Epithelial cell of esophagus (primary cell): ENCODE measurements around the gene MYH7B.

Experiments used
- DNase-seq: peaks from one replicate; pipeline ENCODE4 v3.0.0; 2010; ENCODE audit warnings: low read depth
- H3K4me3 ChIP-seq: 2 replicates; pipeline ENCODE4 v1.5.1; 2011; ENCODE audit warnings: mild to moderate bottlenecking, low read length, control low read depth
- TF ChIP-seq, protein P1 (sequence below): IDR thresholded peaks from 2 replicates; pipeline ENCODE4 v1.5.1; 2011; ENCODE audit warnings: low read depth, mild to moderate bottlenecking, low read length, control low read depth, inconsistent platforms; ENCODE audit not compliant: insufficient read depth; ENCODE audit errors: missing control alignments

MYH7B gene

DNA sequence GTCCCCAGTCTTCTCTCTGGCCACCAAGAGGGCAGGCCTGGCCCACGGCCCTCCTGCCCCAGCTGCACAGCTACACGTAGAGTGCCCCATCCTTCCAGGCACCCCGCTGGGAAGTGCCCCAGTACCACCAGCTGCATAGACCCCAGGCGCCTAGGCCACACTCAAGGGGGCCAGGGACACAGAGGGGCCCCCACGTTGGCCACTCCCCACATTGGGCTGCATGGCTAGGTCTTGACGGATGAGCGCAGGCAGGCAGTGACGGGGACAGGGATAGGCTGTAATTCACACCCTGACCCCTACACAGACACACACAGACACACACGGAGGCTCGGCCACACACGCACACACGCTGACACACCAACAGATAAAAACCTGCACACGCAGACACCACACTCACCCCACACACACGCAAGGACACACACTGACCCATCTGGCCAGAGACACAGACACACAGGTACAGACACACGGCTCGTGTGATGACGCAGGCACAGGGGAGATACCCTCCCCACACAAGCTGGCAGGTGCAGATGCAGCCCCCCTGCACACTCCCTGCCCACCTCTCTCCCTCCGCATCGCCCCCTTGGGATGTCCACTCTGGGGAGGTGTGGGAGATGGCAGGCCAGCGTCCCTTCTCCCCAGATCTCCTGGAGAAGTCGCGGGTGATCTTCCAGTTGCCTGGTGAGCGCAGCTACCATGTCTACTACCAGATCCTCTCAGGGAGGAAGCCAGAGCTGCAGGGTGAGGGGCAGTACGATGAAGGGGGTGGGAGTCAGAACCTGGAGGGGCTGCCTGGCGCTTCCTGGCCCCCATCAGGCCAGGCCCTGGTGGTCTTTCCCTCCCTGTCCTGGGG is 30.0 kb downstream of the MYH7B start:
- no peak for DNase-seq
- TF ChIP-seq, protein P1, sequence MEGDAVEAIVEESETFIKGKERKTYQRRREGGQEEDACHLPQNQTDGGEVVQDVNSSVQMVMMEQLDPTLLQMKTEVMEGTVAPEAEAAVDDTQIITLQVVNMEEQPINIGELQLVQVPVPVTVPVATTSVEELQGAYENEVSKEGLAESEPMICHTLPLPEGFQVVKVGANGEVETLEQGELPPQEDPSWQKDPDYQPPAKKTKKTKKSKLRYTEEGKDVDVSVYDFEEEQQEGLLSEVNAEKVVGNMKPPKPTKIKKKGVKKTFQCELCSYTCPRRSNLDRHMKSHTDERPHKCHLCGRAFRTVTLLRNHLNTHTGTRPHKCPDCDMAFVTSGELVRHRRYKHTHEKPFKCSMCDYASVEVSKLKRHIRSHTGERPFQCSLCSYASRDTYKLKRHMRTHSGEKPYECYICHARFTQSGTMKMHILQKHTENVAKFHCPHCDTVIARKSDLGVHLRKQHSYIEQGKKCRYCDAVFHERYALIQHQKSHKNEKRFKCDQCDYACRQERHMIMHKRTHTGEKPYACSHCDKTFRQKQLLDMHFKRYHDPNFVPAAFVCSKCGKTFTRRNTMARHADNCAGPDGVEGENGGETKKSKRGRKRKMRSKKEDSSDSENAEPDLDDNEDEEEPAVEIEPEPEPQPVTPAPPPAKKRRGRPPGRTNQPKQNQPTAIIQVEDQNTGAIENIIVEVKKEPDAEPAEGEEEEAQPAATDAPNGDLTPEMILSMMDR, result no peak
- no peak overlapping the region for H3K4me3 ChIP-seq

GRCh38 chr20:34986311-34987287 is 30.9 kb downstream of the MYH7B start:
- H3K4me3 ChIP-seq, result no peak overlapping the region
- DNase-seq, result no peak
- TF ChIP-seq, protein P1, result no peak

- TF ChIP-seq, protein P1, result no peak
- H3K4me3 ChIP-seq, result no peak overlapping the region
- DNase-seq, result no peak
Measured at GRCh38 chr20:34987288-34988190, 31.9 kb downstream of the MYH7B start.

GRCh38 chr20:34988191-34988540 is 32.5 kb downstream of the MYH7B start:
- no peak for DNase-seq
- TF ChIP-seq, protein P1, result no peak

DNA sequence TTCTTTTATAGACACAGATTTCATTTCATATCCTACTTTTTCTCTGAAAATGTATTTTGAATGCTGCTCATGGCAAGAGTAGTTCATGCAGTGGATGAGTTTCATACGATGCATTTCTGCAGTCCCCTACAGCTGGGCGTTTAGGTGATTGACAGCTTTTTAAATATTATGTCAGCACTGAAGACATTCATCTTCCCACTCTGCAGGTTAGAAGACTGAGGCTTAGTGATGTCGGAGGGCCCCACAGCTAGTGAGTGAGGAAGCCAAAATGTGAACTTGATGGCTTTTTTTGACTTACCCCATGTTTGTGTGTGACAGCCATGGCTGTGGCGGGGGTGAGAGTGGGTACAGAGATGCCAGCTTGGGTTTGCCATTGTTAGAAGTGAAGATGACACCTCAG is 33.5 kb downstream of the MYH7B start:
- DNase-seq, result no peak
- TF ChIP-seq, protein P1, result no peak
- H3K4me3 ChIP-seq, result no peak overlapping the region

More at GRCh38 chr20:34988191-34988540, 32.5 kb downstream of the MYH7B start:
- H3K4me3 ChIP-seq, result no peak overlapping the region

GRCh38 chr20:34989670-34990069 is 34.0 kb downstream of the MYH7B start:
- TF ChIP-seq, protein P1, result no peak
- DNase-seq, result no peak

More at GRCh38 chr20:34989670-34990069, 34.0 kb downstream of the MYH7B start:
- H3K4me3 ChIP-seq, result no peak overlapping the region
